Measurements from ENCODE around the gene HMCN1.

DNA sequence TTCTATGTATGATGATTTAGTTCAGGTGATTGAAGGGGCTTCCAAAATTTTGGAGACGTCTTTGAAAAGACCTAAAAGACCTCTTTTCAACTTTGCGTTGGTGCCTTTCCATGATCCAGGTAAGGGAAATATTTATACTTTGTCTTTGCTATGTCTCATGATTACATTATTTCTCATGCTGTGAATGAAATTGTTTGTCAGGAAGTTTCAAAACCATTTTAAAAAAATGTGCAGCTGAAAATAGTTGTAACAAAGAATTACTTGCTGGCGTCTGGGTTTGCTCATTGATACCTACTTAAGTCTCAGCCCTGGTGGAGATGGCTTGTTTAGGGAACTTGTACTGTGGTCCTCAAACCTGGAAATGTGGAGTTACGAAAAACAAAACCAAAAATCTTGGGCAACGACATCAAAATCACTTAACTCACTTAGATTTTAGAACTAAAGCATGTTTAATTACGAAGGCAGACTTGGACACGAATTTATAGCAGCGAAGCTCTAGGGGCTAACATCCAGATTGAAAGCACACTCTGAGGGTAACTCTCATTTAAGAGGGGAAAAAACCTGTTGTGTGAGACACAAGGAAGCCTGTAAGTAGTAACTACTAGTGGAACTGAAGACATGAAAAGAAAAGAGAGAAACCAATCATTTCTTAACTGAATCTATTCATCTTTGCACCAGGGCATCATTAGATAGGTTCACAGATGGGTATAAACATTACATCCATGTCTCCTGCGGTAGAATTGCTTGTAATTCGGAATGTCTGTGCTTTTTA, 924 bp downstream of the HMCN1 start:
- TF ChIP-seq, protein P1, sequence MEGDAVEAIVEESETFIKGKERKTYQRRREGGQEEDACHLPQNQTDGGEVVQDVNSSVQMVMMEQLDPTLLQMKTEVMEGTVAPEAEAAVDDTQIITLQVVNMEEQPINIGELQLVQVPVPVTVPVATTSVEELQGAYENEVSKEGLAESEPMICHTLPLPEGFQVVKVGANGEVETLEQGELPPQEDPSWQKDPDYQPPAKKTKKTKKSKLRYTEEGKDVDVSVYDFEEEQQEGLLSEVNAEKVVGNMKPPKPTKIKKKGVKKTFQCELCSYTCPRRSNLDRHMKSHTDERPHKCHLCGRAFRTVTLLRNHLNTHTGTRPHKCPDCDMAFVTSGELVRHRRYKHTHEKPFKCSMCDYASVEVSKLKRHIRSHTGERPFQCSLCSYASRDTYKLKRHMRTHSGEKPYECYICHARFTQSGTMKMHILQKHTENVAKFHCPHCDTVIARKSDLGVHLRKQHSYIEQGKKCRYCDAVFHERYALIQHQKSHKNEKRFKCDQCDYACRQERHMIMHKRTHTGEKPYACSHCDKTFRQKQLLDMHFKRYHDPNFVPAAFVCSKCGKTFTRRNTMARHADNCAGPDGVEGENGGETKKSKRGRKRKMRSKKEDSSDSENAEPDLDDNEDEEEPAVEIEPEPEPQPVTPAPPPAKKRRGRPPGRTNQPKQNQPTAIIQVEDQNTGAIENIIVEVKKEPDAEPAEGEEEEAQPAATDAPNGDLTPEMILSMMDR (conservative IDR thresholded peaks at IDR 0.05; ENCODE audit: low read depth in 2 of 2) = no peak
- TF ChIP-seq EZH2 (IDR thresholded peaks at IDR 0.05; ENCODE audit: low read depth, unreplicated experiment) (no peak), JUNB (IDR thresholded peaks at IDR 0.05; ENCODE audit: unreplicated experiment) (no peak), EZH2phosphoT487 (IDR thresholded peaks at IDR 0.05; ENCODE audit: unreplicated experiment) (no peak), CREB1 (CRISPR knock-in tag; IDR thresholded peaks at IDR 0.05; ENCODE audit: low read depth) (no peak), POLR2AphosphoS5 (IDR thresholded peaks at IDR 0.05; ENCODE audit: low read depth) (no peak)
- TF ChIP-seq, protein P2, sequence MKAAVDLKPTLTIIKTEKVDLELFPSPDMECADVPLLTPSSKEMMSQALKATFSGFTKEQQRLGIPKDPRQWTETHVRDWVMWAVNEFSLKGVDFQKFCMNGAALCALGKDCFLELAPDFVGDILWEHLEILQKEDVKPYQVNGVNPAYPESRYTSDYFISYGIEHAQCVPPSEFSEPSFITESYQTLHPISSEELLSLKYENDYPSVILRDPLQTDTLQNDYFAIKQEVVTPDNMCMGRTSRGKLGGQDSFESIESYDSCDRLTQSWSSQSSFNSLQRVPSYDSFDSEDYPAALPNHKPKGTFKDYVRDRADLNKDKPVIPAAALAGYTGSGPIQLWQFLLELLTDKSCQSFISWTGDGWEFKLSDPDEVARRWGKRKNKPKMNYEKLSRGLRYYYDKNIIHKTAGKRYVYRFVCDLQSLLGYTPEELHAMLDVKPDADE (IDR thresholded peaks at IDR 0.05) = no peak
- TF ChIP-seq, protein P3, sequence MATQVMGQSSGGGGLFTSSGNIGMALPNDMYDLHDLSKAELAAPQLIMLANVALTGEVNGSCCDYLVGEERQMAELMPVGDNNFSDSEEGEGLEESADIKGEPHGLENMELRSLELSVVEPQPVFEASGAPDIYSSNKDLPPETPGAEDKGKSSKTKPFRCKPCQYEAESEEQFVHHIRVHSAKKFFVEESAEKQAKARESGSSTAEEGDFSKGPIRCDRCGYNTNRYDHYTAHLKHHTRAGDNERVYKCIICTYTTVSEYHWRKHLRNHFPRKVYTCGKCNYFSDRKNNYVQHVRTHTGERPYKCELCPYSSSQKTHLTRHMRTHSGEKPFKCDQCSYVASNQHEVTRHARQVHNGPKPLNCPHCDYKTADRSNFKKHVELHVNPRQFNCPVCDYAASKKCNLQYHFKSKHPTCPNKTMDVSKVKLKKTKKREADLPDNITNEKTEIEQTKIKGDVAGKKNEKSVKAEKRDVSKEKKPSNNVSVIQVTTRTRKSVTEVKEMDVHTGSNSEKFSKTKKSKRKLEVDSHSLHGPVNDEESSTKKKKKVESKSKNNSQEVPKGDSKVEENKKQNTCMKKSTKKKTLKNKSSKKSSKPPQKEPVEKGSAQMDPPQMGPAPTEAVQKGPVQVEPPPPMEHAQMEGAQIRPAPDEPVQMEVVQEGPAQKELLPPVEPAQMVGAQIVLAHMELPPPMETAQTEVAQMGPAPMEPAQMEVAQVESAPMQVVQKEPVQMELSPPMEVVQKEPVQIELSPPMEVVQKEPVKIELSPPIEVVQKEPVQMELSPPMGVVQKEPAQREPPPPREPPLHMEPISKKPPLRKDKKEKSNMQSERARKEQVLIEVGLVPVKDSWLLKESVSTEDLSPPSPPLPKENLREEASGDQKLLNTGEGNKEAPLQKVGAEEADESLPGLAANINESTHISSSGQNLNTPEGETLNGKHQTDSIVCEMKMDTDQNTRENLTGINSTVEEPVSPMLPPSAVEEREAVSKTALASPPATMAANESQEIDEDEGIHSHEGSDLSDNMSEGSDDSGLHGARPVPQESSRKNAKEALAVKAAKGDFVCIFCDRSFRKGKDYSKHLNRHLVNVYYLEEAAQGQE (IDR thresholded peaks at IDR 0.05; ENCODE audit: unreplicated experiment) = no peak
